ENCODE data around the gene ALKBH3. TPM values are rescaled to one million over a fixed set of nuclear protein-coding genes. Genes with fewer than 3 reads are reported as not detected.

Gene ALKBH3
- total and polyA plus RNA-seq, 2 of the 13 experiments (the other 11 are each of a cell fraction or from before 2014, with no cell fraction given), result 17.8 to 36.1 TPM

GRCh38 chr11:43920598-43921419 lies 40.2 kb downstream of the ALKBH3 start (continued):
- TF ChIP-seq KDM6A (CRISPR knock-in tag; IDR thresholded peaks at IDR 0.05; ENCODE audit: low read depth), result 0 out of 2 replicates have a peak, but pooled peaks have one; percentile 28
- no peak for TF ChIP-seq EZH2 (conservative IDR thresholded peaks at IDR 0.05; ENCODE audit: low read depth, low read length)
- TF ChIP-seq BRCA1 (CRISPR knock-in tag; IDR thresholded peaks at IDR 0.05), result no peak
- TF ChIP-seq ZNF205 (CRISPR knock-in tag; IDR thresholded peaks at IDR 0.05), result no peak
- no peak for TF ChIP-seq GABPA (IDR thresholded peaks at IDR 0.05; ENCODE audit: low read depth, low read length)
- peak; percentile 46 for TF ChIP-seq GABPA (CRISPR knock-in tag; IDR thresholded peaks at IDR 0.05; ENCODE audit: low read depth)
- TF ChIP-seq, protein P1, sequence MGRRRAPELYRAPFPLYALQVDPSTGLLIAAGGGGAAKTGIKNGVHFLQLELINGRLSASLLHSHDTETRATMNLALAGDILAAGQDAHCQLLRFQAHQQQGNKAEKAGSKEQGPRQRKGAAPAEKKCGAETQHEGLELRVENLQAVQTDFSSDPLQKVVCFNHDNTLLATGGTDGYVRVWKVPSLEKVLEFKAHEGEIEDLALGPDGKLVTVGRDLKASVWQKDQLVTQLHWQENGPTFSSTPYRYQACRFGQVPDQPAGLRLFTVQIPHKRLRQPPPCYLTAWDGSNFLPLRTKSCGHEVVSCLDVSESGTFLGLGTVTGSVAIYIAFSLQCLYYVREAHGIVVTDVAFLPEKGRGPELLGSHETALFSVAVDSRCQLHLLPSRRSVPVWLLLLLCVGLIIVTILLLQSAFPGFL (CRISPR knock-in tag; IDR thresholded peaks at IDR 0.05), result no peak
- TF ChIP-seq ZNF296 (CRISPR knock-in tag; conservative IDR thresholded peaks at IDR 0.05), result no peak
- no peak for TF ChIP-seq ETV6 (CRISPR knock-in tag; conservative IDR thresholded peaks at IDR 0.05)
- TF ChIP-seq ZNF672 (CRISPR knock-in tag; IDR thresholded peaks at IDR 0.05), result no peak
- TF ChIP-seq, protein P2, sequence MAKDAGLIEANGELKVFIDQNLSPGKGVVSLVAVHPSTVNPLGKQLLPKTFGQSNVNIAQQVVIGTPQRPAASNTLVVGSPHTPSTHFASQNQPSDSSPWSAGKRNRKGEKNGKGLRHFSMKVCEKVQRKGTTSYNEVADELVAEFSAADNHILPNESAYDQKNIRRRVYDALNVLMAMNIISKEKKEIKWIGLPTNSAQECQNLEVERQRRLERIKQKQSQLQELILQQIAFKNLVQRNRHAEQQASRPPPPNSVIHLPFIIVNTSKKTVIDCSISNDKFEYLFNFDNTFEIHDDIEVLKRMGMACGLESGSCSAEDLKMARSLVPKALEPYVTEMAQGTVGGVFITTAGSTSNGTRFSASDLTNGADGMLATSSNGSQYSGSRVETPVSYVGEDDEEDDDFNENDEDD (CRISPR knock-in tag; IDR thresholded peaks at IDR 0.05; ENCODE audit: borderline replicate concordance), result no peak
- no peak for TF ChIP-seq HES4 (CRISPR knock-in tag; IDR thresholded peaks at IDR 0.05; ENCODE audit: borderline replicate concordance)
- TF ChIP-seq MIER3 (CRISPR knock-in tag; IDR thresholded peaks at IDR 0.05; ENCODE audit: borderline replicate concordance), result no peak; the same call in 1 of the 2 replicates
- peak; percentile 62; the same call in 1 of the 2 replicates for TF ChIP-seq KAT8 (CRISPR knock-in tag; IDR thresholded peaks at IDR 0.05)
- TF ChIP-seq, protein P3, sequence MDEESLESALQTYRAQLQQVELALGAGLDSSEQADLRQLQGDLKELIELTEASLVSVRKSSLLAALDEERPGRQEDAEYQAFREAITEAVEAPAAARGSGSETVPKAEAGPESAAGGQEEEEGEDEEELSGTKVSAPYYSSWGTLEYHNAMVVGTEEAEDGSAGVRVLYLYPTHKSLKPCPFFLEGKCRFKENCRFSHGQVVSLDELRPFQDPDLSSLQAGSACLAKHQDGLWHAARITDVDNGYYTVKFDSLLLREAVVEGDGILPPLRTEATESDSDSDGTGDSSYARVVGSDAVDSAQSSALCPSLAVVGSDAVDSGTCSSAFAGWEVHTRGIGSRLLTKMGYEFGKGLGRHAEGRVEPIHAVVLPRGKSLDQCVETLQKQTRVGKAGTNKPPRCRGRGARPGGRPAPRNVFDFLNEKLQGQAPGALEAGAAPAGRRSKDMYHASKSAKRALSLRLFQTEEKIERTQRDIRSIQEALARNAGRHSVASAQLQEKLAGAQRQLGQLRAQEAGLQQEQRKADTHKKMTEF (CRISPR knock-in tag; IDR thresholded peaks at IDR 0.05), result 0 out of 2 replicates have a peak, but pooled peaks have one; percentile 45
- no peak for TF ChIP-seq NBN (conservative IDR thresholded peaks at IDR 0.05)
- TF ChIP-seq ZKSCAN8 (CRISPR knock-in tag; IDR thresholded peaks at IDR 0.05; ENCODE audit: borderline replicate concordance), result peak; percentile 47; the same call in 1 of the 2 replicates
- TF ChIP-seq, protein P4, sequence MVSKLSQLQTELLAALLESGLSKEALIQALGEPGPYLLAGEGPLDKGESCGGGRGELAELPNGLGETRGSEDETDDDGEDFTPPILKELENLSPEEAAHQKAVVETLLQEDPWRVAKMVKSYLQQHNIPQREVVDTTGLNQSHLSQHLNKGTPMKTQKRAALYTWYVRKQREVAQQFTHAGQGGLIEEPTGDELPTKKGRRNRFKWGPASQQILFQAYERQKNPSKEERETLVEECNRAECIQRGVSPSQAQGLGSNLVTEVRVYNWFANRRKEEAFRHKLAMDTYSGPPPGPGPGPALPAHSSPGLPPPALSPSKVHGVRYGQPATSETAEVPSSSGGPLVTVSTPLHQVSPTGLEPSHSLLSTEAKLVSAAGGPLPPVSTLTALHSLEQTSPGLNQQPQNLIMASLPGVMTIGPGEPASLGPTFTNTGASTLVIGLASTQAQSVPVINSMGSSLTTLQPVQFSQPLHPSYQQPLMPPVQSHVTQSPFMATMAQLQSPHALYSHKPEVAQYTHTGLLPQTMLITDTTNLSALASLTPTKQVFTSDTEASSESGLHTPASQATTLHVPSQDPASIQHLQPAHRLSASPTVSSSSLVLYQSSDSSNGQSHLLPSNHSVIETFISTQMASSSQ (IDR thresholded peaks at IDR 0.05; ENCODE audit: low read depth), result no peak
- TF ChIP-seq, protein P4 (CRISPR knock-in tag; IDR thresholded peaks at IDR 0.05; ENCODE audit: borderline replicate concordance), result no peak
- TF ChIP-seq SMYD3 (CRISPR knock-in tag; IDR thresholded peaks at IDR 0.05), result no peak
- no peak for TF ChIP-seq KLF15 (CRISPR knock-in tag; IDR thresholded peaks at IDR 0.05; ENCODE audit: borderline replicate concordance)
